Ascending aorta (tissue), 2 donors: ENCODE data around the gene TMEM131L. TPM values are rescaled to one million over a fixed set of nuclear protein-coding genes. Genes with fewer than 3 reads are reported as not detected.
"Not testable (repeated sequence)": the region's sequence is repeated elsewhere in the genome, so short reads cannot be mapped to it uniquely, and the experiment has no call there.

Experiments
- DNase-seq, 2 donors: peaks; one replicate each; pipeline ENCODE4 v3.0.0-alpha.2; 2019; ENCODE audit warnings: low spot score in 2 of 2
- H3K27ac ChIP-seq, 2 donors: fragments of 200-600 bp; sonication (generic); one replicate each; pipeline ENCODE4 v1.5.1; 2016 to 2017; ENCODE audit warnings: mild to moderate bottlenecking in 1 of 2
- H3K27me3 ChIP-seq: fragments of 200-600 bp; sonication (generic); one replicate; pipeline ENCODE4 v1.5.1; 2017
- H3K36me3 ChIP-seq, 2 donors: fragments of 200-600 bp; sonication (generic); one replicate each; pipeline ENCODE4 v1.5.1; 2016
- H3K4me1 ChIP-seq, 2 donors: fragments of 200-600 bp; sonication (generic); one replicate each; pipeline ENCODE4 v1.5.1; 2016 to 2017; ENCODE audit warnings: mild to moderate bottlenecking in 1 of 2
- H3K4me3 ChIP-seq, 2 donors: fragments of 200-600 bp; sonication (generic); one replicate each; pipeline ENCODE4 v1.5.1; 2016 to 2017; ENCODE audit warnings: mild to moderate bottlenecking in 1 of 2
- H3K9me3 ChIP-seq, 2 donors: fragments of 200-600 bp; sonication (generic); one replicate each; pipeline ENCODE4 v1.5.1; 2016
- intact Hi-C: fragments of 100-400 bp; cut with DNase I; formaldehyde crosslinking; loops from one replicate; pipeline ENCODE4 v1.15.1; 2023
- total RNA-seq: library from RNA; depleted of rRNA; stranded (reverse); fragments of >200 nt; gene quantifications from one replicate; pipeline ENCODE4 v1.1.0, GENCODE V29; 2016
- TF ChIP-seq, protein P1 (sequence below), 3 experiments: fragments of 200-600 bp in 2 of 3; fragments of 450-650 bp in 1 of 3; sonication (generic) in 2 of 3; IDR thresholded peaks; one replicate each; pipeline ENCODE4 v1.5.1; 2016 to 2019; ENCODE audit warnings: antibody characterized with exemption in 3 of 3, mild to moderate bottlenecking in 1 of 3, moderate library complexity in 1 of 3

Gene TMEM131L
- total RNA-seq, 1 donor from 2014 or later, result 6.9 TPM

DNA sequence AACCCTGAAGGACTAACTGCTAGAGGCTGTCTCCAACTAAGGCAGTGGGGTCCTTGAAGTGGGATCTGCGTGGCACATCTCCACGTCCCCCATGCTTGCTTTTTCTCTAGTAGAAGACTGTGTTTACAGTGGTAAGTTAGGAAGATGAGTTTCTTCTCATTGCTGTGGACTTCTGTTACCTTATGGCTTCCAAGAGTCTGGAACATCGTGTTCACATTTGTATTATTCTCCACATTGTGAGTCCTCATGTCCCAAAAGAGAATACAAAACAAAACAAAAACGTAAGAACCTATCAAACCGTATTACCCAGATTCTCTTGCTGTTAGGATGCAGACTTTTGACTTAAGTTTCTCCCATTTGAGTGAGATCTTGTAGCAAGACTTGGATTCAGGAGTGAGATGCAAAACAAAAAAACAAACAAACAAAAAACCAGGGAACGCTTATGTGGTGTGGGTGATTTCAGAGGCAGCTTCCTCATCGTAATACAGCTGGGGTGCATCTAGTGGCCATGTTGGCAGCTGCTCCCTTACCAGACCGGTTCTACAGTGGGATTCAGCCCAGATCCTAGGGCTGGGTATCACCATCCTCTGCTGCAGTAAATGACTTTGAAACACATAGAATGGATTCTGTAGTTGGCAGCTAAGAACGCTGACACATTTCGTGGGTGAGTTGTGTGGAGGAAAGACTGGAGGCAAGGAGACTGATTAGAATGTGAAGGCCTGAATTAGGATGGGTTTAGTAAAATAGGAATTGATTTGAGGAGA, 41.3 kb downstream of the TMEM131L start:
- DNase-seq, result no peak
- TF ChIP-seq, protein P1, sequence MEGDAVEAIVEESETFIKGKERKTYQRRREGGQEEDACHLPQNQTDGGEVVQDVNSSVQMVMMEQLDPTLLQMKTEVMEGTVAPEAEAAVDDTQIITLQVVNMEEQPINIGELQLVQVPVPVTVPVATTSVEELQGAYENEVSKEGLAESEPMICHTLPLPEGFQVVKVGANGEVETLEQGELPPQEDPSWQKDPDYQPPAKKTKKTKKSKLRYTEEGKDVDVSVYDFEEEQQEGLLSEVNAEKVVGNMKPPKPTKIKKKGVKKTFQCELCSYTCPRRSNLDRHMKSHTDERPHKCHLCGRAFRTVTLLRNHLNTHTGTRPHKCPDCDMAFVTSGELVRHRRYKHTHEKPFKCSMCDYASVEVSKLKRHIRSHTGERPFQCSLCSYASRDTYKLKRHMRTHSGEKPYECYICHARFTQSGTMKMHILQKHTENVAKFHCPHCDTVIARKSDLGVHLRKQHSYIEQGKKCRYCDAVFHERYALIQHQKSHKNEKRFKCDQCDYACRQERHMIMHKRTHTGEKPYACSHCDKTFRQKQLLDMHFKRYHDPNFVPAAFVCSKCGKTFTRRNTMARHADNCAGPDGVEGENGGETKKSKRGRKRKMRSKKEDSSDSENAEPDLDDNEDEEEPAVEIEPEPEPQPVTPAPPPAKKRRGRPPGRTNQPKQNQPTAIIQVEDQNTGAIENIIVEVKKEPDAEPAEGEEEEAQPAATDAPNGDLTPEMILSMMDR (IDR thresholded peaks at IDR 0.05), result no peak
- intact Hi-C loops, result no loop called here
- no peak overlapping the region for H3K4me3 ChIP-seq
- H3K36me3 ChIP-seq, result no peaks in the 10 kb centered on the region
- H3K27ac ChIP-seq, result peak overlapping the region in 1 of 2 donors; percentile 51
- no peaks in the 10 kb centered on the region for H3K27me3 ChIP-seq
- H3K4me1 ChIP-seq, result peaks cover 0 to 17% of the 10 kb centered on the region in 2 donors
- no peaks in the 10 kb centered on the region for H3K9me3 ChIP-seq

DNA sequence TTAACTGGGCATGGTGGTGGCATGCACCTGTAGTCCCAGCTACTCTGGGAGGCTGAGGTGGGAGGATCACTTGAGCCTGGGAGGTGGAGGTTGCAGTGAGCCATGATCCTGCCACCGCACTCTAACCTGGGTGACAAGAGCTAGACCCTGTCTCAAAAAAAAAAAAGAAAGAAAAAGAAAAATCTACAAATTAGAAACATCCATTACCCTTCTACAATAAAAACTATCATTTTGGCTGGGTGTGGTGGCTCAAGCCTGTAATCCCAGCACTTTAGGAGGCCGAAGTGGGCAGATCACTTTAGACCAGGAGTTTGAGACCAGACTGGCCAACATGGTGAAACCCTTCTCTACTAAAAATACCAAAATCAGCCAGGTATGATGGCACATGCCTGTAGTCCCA, 43.1 kb downstream of the TMEM131L start:
- H3K9me3 ChIP-seq, H3K4me3 ChIP-seq, H3K27ac ChIP-seq, intact Hi-C loops, H3K27me3 ChIP-seq, H3K36me3 ChIP-seq, DNase-seq: not testable (repeated sequence)
- H3K4me1 ChIP-seq, result peaks cover 3 to 19% of the 10 kb centered on the region in 2 donors

DNA sequence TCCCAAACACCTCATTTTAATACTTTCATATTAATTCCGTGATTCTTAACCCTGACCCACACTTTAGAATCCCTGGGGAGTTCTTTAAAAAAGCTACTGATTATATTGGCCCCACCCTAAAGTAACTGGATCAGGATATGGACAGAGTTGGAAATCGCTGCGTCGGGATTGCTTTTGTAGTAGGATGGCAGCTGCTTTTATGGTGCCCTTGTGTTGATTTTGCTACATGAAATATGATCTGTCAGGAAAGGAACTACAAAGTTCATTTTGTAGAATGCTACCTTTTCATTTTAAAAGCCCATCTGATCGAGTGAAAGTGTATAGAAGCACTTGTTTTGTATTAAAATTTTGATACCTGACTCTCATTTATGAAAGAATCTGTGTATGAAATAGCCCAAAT, 43.6 kb downstream of the TMEM131L start:
- Histone ChIP-seq H3K9me3 (no peaks in the 10 kb centered on the region), H3K4me3 (no peak overlapping the region), H3K4me1 (peaks cover 3 to 24% of the 10 kb centered on the region in 2 donors), H3K36me3 (no peaks in the 10 kb centered on the region), H3K27me3 (no peaks in the 10 kb centered on the region), H3K27ac (no peak overlapping the region)
- DNase-seq, result no peak
- TF ChIP-seq, protein P1 (IDR thresholded peaks at IDR 0.05), result no peak
- intact Hi-C loops, result no loop called here

DNA sequence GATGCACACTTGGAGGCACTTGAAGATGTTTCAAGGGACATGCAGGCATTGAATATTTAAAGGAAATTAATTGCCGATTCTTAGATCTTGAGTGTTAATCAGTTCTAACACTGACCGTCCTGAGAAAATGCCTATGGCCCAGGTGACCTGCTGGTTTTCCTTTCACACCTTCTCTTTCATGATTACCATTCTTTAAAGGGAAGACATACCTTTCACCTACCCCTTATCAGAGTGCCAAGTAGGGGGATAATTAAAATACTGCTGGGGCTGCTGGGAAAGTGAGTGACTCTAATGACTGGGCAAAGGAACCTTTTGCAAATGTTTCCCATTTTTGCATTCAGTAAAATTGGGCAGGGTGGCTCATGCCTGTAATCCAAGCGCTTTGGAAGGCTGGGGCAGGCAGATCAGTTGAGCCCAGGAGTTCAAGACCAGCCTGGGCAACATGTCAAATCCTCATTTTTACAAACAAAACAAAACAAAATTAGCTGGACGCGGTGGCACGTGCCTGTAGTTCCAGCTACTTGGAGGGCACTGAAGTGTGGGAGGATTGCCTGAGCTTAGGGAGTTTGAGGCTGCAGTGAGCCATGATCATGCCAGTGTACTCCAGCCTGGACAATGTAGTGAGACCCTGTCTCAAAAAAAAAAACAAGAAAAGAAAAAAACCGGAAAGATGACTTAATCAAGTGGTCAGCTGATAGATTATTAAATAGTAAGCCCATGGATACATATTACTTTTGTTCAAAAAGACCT, 44.3 kb downstream of the TMEM131L start:
- intact Hi-C loops, result no loop called here

DNA sequence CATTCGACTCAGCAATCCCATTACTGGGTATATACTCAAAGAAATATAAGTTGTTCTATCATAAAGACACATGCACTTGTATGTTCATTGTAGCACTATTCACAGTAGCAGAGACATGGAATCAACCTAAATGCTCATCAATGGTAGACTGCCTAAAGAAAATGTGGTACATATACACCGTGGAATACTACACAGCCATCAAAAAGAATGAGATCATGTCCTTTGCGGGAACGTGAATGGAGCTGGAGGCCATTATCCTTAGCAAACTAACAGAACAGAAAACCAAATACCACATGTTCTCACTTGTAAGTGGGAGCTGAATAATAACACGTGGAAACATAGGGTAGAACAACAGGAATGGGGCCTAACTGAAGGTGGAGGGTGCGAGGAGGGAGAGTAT, 44.9 kb downstream of the TMEM131L start:
- Histone ChIP-seq H3K27me3 (no peaks in the 10 kb centered on the region), H3K4me1 (peaks cover 3 to 27% of the 10 kb centered on the region in 2 donors), H3K4me3 (no peak overlapping the region), H3K27ac (no peak overlapping the region), H3K36me3 (no peaks in the 10 kb centered on the region), H3K9me3 (no peaks in the 10 kb centered on the region)
- intact Hi-C loops, result no loop called here
- TF ChIP-seq, protein P1 (IDR thresholded peaks at IDR 0.05), result no peak
- DNase-seq, result no peak

More for the DNA sequence above, 44.3 kb downstream of the TMEM131L start:
- H3K27me3 ChIP-seq, result no peaks in the 10 kb centered on the region
- H3K4me1 ChIP-seq, result peaks cover 3 to 27% of the 10 kb centered on the region in 2 donors
- TF ChIP-seq, protein P1 (IDR thresholded peaks at IDR 0.05), result no peak
- H3K36me3 ChIP-seq, result no peaks in the 10 kb centered on the region
- no peak overlapping the region for H3K27ac ChIP-seq
- DNase-seq, result no peak
- H3K9me3 ChIP-seq, result no peaks in the 10 kb centered on the region
- no peak overlapping the region for H3K4me3 ChIP-seq
